Neural cell (in vitro differentiated cells): Measurements from ENCODE around the gene TTC39A.

Source experiments
- EP300 ChIP-seq: fragments of 450-650 bp; conservative IDR thresholded peaks from 2 replicates; pipeline ENCODE4 v1.6.1; 2014; ENCODE audit warnings: antibody characterized with exemption, mild to moderate bottlenecking, moderate library complexity; ENCODE audit not compliant: poor library complexity, severe bottlenecking
- POLR2AphosphoS5 ChIP-seq: IDR thresholded peaks from 2 replicates; pipeline ENCODE4 v1.6.1; 2012
- RAD21 ChIP-seq: fragments of 450-650 bp; conservative IDR thresholded peaks from 2 replicates; pipeline ENCODE4 v1.6.1; 2014; ENCODE audit warnings: antibody characterized with exemption, mild to moderate bottlenecking, moderate library complexity
- TF ChIP-seq, protein P1 (sequence below): fragments of 450-650 bp; IDR thresholded peaks from 2 replicates; pipeline ENCODE4 v1.5.1; 2014; ENCODE audit warnings: antibody characterized with exemption, mild to moderate bottlenecking, moderate library complexity; ENCODE audit not compliant: poor library complexity, severe bottlenecking

DNA sequence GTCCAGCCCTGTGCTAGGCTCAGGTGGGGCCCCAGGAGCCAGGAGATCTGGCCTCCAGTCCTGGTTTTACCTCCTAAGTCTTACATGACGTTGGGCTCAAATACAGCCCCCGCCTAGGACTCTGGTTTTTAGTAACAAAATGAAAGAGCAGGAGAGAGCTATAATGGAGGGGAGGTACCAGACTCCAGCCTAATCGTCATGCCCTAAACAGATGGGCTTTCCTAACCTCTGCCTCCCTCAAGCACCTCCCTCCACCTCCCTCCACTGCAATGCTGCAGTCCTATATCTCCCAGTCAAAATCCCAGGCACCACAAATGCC is 28.6 kb downstream of the TTC39A start:
- TF ChIP-seq POLR2AphosphoS5 (no peak), RAD21 (no peak), EP300 (no peak)
- TF ChIP-seq, protein P1, sequence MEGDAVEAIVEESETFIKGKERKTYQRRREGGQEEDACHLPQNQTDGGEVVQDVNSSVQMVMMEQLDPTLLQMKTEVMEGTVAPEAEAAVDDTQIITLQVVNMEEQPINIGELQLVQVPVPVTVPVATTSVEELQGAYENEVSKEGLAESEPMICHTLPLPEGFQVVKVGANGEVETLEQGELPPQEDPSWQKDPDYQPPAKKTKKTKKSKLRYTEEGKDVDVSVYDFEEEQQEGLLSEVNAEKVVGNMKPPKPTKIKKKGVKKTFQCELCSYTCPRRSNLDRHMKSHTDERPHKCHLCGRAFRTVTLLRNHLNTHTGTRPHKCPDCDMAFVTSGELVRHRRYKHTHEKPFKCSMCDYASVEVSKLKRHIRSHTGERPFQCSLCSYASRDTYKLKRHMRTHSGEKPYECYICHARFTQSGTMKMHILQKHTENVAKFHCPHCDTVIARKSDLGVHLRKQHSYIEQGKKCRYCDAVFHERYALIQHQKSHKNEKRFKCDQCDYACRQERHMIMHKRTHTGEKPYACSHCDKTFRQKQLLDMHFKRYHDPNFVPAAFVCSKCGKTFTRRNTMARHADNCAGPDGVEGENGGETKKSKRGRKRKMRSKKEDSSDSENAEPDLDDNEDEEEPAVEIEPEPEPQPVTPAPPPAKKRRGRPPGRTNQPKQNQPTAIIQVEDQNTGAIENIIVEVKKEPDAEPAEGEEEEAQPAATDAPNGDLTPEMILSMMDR, result no peak
